Measurements from ENCODE around the gene ZNF727. TPM values are rescaled to one million over a fixed set of nuclear protein-coding genes. Genes with fewer than 3 reads are reported as not detected.
"Not testable (repeated sequence)": the region's sequence is repeated elsewhere in the genome, so short reads cannot be mapped to it uniquely, and the experiment has no call there.

The ZNF727 gene
- total RNA-seq, 4 donors from 2014 or later: 0.29 to 11.9 (median 2.8) TPM

DNA sequence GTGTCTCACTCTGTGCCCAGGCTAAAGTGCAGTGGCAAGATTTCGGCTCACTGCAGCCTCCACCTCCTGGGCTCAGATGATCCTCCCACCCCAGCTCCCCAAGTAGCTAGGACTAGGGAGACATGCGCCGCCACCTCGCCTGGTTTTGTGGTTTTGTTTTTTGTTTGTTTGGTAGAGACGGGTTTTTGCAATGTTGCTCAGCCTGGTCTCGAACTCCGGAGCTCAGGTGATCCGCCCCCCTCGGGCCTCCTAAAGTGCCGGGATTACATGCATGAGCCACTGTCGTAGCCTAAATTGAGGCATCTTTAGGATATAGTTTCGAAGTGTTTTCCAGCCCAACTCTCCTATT is 781 bp downstream of the ZNF727 start:
- Histone ChIP-seq H3K27me3 (no peaks in the 10 kb centered on the region), H3K4me1 (no peaks in the 10 kb centered on the region), H3K4me3 (peak overlapping the region; percentile 44 to 82), H3K27ac (peak overlapping the region; percentile 28 to 90), H3K36me3 (no peaks in the 10 kb centered on the region), H3K9me3 (no peaks in the 10 kb centered on the region)
- intact Hi-C loops (cut with DNase I; ENCODE audit: low total_unique reads): no loop called here
- no peak for DNase-seq
- no peak for TF ChIP-seq POLR2A (IDR thresholded peaks at IDR 0.05)
- TF ChIP-seq CTCF (IDR thresholded peaks at IDR 0.05): no peak

DNA sequence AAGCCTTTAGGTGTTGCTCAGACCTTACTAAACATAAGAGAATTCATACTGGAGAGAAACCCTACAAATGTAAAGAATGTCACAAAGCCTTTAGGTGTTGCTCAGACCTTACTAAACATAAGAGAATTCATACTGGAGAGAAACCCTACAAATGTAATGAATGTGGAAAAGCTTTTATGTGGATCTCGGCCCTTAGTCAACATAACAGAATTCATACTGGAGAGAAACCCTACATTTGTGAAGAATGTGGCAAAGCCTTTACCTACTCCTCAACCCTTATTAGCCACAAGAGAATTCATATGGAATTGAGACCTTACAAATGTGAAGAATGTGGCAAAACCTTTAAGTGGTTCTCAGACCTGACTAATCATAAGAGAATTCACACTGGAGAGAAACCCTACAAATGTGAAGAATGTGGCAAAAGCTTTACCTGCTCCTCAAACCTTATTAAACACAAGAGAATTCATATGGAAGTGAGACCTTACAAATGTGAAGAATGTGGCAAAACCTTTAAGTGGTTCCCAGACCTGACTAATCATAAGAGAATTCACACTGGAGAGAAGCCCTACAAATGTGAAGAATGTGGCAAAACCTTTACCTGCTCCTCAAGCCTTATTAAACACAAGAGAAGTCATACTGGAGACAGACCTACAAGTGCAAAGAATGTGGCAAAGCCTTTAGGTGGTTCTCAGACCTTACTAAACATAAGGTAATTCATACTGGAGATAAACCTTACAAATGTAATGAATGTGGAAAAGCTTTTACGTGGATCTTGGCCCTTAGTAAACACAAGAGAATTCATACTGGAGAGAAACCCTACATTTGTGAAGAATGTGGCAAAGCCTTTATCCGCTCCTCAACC is 32.8 kb downstream of the ZNF727 start:
- H3K4me3 ChIP-seq; intact Hi-C loops (cut with DNase I; ENCODE audit: low total_unique reads); H3K4me1 ChIP-seq; DNase-seq; H3K36me3 ChIP-seq; H3K27ac ChIP-seq; H3K27me3 ChIP-seq: not testable (repeated sequence)
- peaks cover 11 to 65% of the 10 kb centered on the region in 2 donors for H3K9me3 ChIP-seq

DNA sequence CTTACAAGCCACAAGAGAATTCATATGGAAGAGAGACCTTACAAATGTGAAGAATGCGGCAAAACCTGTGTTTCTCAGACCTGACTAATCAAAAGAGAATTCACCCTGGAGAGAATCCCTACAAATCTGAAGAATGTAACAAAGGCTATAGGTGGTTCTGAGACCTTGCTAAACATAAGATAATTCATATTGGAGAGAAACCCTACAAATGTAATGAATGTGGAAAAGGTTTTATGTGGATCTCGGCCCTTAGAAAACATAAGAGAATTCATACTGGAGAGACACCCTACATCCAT is 33.4 kb downstream of the ZNF727 start:
- no peak for DNase-seq
- Histone ChIP-seq H3K36me3 (no peaks in the 10 kb centered on the region), H3K27me3 (no peaks in the 10 kb centered on the region), H3K9me3 (peaks cover 11 to 65% of the 10 kb centered on the region in 2 donors), H3K4me1 (no peaks in the 10 kb centered on the region), H3K4me3 (no peak overlapping the region), H3K27ac (no peak overlapping the region)
- no peak for TF ChIP-seq CTCF (IDR thresholded peaks at IDR 0.05)
- no peak for TF ChIP-seq POLR2A (IDR thresholded peaks at IDR 0.05)
- intact Hi-C loops (cut with DNase I; ENCODE audit: low total_unique reads): no loop called here

- no peak for DNase-seq
- Histone ChIP-seq H3K36me3 (no peaks in the 10 kb centered on the region), H3K27me3 (no peaks in the 10 kb centered on the region), H3K4me1 (no peaks in the 10 kb centered on the region), H3K4me3 (no peak overlapping the region), H3K27ac (no peak overlapping the region), H3K9me3 (peaks cover 0 to 8% of the 10 kb centered on the region in 2 donors)
- intact Hi-C loops (cut with DNase I; ENCODE audit: low total_unique reads): no loop called here
- no peak for TF ChIP-seq CTCF (IDR thresholded peaks at IDR 0.05)
- TF ChIP-seq POLR2A (IDR thresholded peaks at IDR 0.05): no peak
Measured at GRCh38 chr7:64087501-64087900, 42.3 kb downstream of the ZNF727 start.

GRCh38 chr7:64088863-64089262 is 43.6 kb downstream of the ZNF727 start:
- DNase-seq; H3K9me3 ChIP-seq; H3K4me1 ChIP-seq; intact Hi-C loops (cut with DNase I; ENCODE audit: low total_unique reads); H3K27ac ChIP-seq; H3K36me3 ChIP-seq; H3K4me3 ChIP-seq; H3K27me3 ChIP-seq: not testable (repeated sequence)

Other genes with a start within 250 kb of the ZNF727 start
- gene ZNF722, start 46.6 kb upstream of the ZNF727 start, total RNA-seq: under 1 TPM in 1 of 4 donors, not detected in 3; 0.21 TPM
- gene ZNF735, start 161.8 kb downstream of the ZNF727 start, total RNA-seq: not detected
- not detected for gene ZNF679, start 183.0 kb downstream of the ZNF727 start, total RNA-seq